Common myeloid progenitor, CD34-positive (primary cell): ENCODE results near the gene TDRD9.
"Not testable (repeated sequence)": the region's sequence is repeated elsewhere in the genome, so short reads cannot be mapped to it uniquely, and the experiment has no call there.

ENCODE experiments used
- CTCF ChIA-PET: fragments of 350-600 bp; sonication (Branson Sonifier 250); formaldehyde crosslinking; loops from one replicate; lab custom pipeline; 2021; ENCODE audit warnings: antibody characterized with exemption; lab: Charles Lee
- POLR2A ChIA-PET: fragments of 350-600 bp; sonication (Branson Sonifier 250); formaldehyde crosslinking; loops from one replicate; lab custom pipeline; 2021; ENCODE audit warnings: antibody characterized with exemption; lab: Charles Lee
- DNase-seq, 3 donors: peaks; one replicate each; pipeline versions ENCODE4 v3.0.0 to v3.0.0-alpha.2; 2013
- H3K27ac ChIP-seq, 2 experiments: 1 replicate in 1 of 2; 2 replicates in 1 of 2; pipeline ENCODE4 v1.7.0; 2013; ENCODE audit warnings: inconsistent platforms in 2 of 2, low read length in 2 of 2, mild to moderate bottlenecking in 2 of 2, low read depth in 1 of 2, moderate library complexity in 1 of 2; ENCODE audit not compliant: severe bottlenecking in 2 of 2, insufficient read depth in 1 of 2, poor library complexity in 1 of 2
- H3K27me3 ChIP-seq, 5 experiments: replicated peaks in 2 of 5; 1 replicate in 3 of 5; 2 replicates in 2 of 5; pipeline versions ENCODE4 v1.6.1 to v1.7.0; 2013; ENCODE audit warnings: low read length in 4 of 5, mild to moderate bottlenecking in 2 of 5, moderate library complexity in 2 of 5, inconsistent platforms in 1 of 5; ENCODE audit not compliant: insufficient read depth in 5 of 5, control insufficient read depth in 4 of 5
- H3K36me3 ChIP-seq, 4 experiments: 1 replicate in 2 of 4; 2 replicates in 2 of 4; pipeline versions ENCODE4 v1.6.1 to v1.7.0; 2013; ENCODE audit warnings: low read length in 3 of 4, control low read depth in 1 of 4, mild to moderate bottlenecking in 1 of 4; ENCODE audit not compliant: control insufficient read depth in 4 of 4, insufficient read depth in 4 of 4
- H3K4me1 ChIP-seq, 4 experiments: 1 replicate in 3 of 4; 2 replicates in 1 of 4; pipeline versions ENCODE4 v1.6.1 to v1.7.1; 2013; ENCODE audit warnings: low read length in 3 of 4, mild to moderate bottlenecking in 3 of 4, control low read depth in 1 of 4, inconsistent platforms in 1 of 4, moderate library complexity in 1 of 4; ENCODE audit not compliant: control insufficient read depth in 4 of 4, insufficient read depth in 4 of 4; ENCODE audit errors: control extremely low read depth in 1 of 4
- H3K4me3 ChIP-seq, 7 experiments: 1 replicate in 4 of 7; 2 replicates in 3 of 7; pipeline versions ENCODE4 v1.5.1 to v1.7.0; 2013; ENCODE audit warnings: mild to moderate bottlenecking in 7 of 7, low read length in 6 of 7, moderate library complexity in 6 of 7, inconsistent platforms in 2 of 7, low read depth in 2 of 7, control low read depth in 1 of 7; ENCODE audit not compliant: insufficient read depth in 4 of 7, control insufficient read depth in 1 of 7; ENCODE audit errors: extremely low read depth in 1 of 7
- H3K9me3 ChIP-seq, 5 experiments: 1 replicate in 4 of 5; 2 replicates in 1 of 5; pipeline versions ENCODE4 v1.6.1 to v1.7.1; 2013; ENCODE audit warnings: low read length in 4 of 5, mild to moderate bottlenecking in 2 of 5, inconsistent platforms in 1 of 5, low read depth in 1 of 5, moderate library complexity in 1 of 5; ENCODE audit not compliant: control insufficient read depth in 4 of 5, insufficient read depth in 2 of 5; ENCODE audit errors: control extremely low read depth in 1 of 5
- WGBS: methylation state at CpG from one replicate; pipeline ENCODE4 v1.1.5; 2013; ENCODE audit not compliant: insufficient coverage; 5-methylcytosine and 5-hydroxymethylcytosine counted together

The TDRD9 gene

DNA sequence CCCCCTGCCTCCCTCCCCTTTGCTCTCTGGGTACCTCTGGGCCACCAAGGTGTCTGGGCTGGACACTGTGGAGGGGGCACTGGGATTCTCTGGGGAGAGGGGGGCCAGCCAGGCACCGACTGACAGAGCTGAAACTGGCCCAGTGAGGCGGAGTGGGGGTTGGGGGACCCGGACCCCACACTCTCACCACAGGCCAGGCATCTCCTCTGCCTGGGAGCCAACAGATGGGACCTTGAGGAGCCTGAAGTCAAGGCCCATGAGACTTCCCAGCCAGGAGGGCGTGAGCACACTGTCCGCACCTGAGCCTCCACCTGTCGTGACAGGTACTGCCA is 41.1 kb upstream of the TDRD9 start:
- no peak overlapping the region for H3K27ac ChIP-seq
- peaks cover 0 to 6% (median 0%) of the 10 kb centered on the region in 5 experiments for H3K27me3 ChIP-seq
- H3K36me3 ChIP-seq, result no peaks in the 10 kb centered on the region
- no peaks in the 10 kb centered on the region for H3K9me3 ChIP-seq
- POLR2A ChIA-PET, result interaction anchor here (0.6 kb wide), 1 partner anchor 234 kb away, joined by 3 read pairs; no protein-coding TSS in a partner anchor
- H3K4me3 ChIP-seq, result no peak overlapping the region
- WGBS, result 92% methylated on average over 6 of the region's 6 CpGs
- no peak for DNase-seq
- no peaks in the 10 kb centered on the region for H3K4me1 ChIP-seq
- CTCF ChIA-PET, result no interaction called here

DNA sequence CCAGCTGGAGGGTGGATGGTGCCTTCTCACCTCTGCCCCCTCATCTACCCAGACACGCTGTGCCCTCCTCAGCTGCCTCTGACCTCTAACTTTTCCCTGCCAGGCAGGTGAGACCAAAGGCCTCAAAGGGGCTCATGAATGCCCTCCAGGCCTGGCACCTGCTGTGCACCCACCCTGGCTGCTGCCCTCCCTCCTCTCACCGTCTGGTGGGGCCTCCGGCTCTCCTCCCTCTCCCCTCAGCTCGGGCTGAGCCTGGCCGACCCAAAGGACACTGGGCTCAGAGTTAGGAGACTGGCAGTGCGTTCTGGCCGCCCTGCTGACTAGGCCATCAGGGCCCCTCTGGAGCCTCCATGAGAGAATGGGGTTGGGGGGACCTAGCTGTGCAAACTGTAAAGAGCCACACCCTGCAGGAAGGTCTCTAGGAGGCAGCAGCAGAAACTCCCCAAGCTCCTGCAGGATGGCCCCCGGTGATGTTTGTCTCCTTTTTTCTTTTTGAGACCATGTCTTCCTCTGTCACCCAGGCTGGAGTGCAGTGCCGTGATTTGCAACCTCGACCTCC is 40.6 kb upstream of the TDRD9 start:
- ChIA-PET POLR2A (interaction anchor here (0.6 kb wide), 1 partner anchor 233 kb away, joined by 3 read pairs; no protein-coding TSS in a partner anchor), CTCF (interaction anchor here (0.7 kb wide), 1 partner anchor 94 kb away, joined by 4 read pairs; no protein-coding TSS in a partner anchor)

DNA sequence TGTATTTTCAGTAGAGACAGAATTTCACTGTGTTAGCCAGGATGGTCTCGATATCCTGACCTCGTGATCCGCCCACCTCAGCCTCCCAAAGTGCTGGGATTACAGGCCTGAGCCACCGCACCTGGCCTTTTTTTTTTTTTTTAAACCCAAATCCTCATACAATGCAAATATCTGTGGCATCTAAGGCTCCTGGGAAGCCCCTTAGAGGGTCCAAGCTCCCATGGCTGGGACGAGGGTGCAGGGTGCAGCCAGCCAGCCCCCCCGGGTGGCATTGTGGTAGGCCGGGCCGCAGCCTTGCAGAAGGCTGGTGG is 39.3 kb upstream of the TDRD9 start:
- H3K36me3 ChIP-seq, DNase-seq, H3K9me3 ChIP-seq, POLR2A ChIA-PET, H3K4me1 ChIP-seq, H3K27me3 ChIP-seq, H3K4me3 ChIP-seq, CTCF ChIA-PET, H3K27ac ChIP-seq: not testable (repeated sequence)
- WGBS, result 96% methylated on average over 4 of the region's 8 CpGs

More for the DNA sequence above, 40.6 kb upstream of the TDRD9 start:
- 89% methylated on average over 6 of the region's 10 CpGs for WGBS
- DNase-seq, result no peak
- H3K4me1 ChIP-seq, result no peaks in the 10 kb centered on the region
- no peak overlapping the region for H3K27ac ChIP-seq
- H3K4me3 ChIP-seq, result no peak overlapping the region
- H3K36me3 ChIP-seq, result no peaks in the 10 kb centered on the region
- H3K27me3 ChIP-seq, result peaks cover 0 to 3% (median 0%) of the 10 kb centered on the region in 5 experiments
- H3K9me3 ChIP-seq, result no peaks in the 10 kb centered on the region

DNA sequence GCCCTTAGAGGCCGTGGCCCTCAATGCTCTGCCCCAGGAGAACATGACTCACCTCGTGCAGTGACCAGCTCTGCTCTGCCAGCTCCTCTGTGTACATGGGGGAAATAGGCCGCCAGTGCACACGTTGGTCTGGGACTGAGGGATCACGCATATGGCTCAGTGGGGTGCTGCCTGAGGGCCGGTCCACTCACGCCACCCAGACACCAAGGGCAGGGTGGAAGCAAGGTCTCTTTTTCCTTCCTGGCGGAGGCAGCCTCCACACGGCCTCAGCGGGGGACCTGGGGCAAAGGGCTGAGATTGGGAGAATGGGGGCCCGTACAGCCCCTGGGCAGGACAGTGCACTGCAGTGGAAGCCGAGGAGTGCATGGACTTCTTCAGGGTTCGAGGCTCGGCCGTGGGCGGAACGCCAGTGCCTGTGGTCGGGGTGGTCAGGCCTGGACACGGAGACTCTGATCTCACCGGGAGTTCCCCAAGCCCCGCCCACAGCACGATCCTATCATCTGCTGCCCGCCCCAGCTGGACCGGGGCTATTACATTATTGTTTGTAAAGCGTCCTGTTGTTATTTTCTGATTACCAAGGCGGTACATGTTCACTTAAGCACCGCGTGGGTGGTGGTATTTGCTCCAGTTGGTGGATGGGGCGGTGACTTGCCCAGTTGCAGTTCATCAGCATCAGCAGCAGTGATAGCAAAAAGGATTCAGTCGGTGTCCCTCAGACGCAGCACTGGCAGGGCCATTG is 38.8 kb upstream of the TDRD9 start:
- ChIA-PET CTCF (no interaction called here), POLR2A (no interaction called here)
- no peak for DNase-seq
- WGBS, result 94% methylated on average over 29 of the region's 31 CpGs
- no peak overlapping the region for H3K4me3 ChIP-seq
- no peak overlapping the region for H3K27ac ChIP-seq
- no peaks in the 10 kb centered on the region for H3K4me1 ChIP-seq
- H3K9me3 ChIP-seq, result no peaks in the 10 kb centered on the region
- no peaks in the 10 kb centered on the region for H3K27me3 ChIP-seq
- H3K36me3 ChIP-seq, result no peaks in the 10 kb centered on the region

DNA sequence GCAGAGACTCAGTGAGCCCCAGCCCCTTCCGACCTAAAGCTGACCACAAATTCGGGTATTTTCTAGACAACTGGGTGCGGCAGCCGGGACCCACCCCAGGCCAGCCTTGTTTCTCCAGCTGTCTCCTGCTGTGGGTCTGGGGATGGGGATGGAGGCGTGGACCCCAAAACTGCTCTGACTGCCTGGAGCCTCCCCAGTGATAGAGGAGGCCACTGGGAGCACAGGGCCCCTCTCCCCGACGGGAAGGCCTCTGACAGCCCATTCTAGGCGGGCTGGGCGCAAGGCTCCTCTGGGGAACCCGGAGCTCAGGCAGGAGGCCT is 38.2 kb upstream of the TDRD9 start:
- no peaks in the 10 kb centered on the region for H3K9me3 ChIP-seq
- H3K36me3 ChIP-seq, result no peaks in the 10 kb centered on the region
- H3K27ac ChIP-seq, result no peak overlapping the region
- ChIA-PET CTCF (no interaction called here), POLR2A (no interaction called here)
- DNase-seq, result no peak
- H3K4me1 ChIP-seq, result no peaks in the 10 kb centered on the region
- H3K27me3 ChIP-seq, result no peaks in the 10 kb centered on the region
- no peak overlapping the region for H3K4me3 ChIP-seq
- WGBS, result 92% methylated on average over 10 of the region's 10 CpGs

DNA sequence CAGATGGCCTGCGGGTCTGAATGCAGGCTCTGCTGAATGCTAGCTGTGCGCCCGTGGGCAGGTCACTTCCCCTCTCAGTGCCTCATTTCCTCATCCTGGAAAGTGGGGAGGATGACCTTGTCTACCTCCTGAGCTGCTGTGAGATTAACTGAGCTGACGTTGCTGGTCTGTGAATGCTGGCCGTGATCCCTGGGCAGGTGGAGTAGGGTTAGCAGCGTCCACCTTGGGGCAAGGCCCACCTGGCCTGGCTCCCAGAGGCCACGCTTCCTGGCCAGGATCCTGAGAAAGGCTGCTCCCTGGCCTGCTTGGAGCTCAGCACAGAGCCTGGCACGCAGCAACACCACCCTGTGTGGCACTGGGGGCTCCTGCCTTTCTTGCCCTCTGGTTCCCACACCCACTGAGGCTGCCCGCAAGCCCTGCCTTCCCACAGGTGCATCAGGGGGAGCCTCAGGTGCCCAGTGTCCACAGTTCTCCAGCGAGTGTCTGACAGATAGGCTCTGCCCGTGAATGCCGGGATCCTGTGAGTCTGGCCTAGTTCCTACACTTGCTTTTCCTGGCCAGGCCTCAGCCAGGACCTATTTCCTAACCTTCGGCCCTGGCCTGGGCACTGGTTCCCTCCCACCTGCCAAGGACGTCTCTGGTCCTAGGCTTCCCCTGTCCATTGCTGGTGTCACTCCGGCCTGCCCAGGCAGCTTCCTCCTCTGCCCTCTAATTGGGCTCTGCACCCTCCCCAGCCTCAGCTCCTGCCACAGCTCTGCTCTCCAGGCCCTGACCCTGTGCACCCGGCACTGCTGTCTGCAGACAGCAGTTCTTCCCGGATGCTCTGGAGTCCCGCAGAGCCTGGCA is 37.2 kb upstream of the TDRD9 start:
- no peaks in the 10 kb centered on the region for H3K9me3 ChIP-seq
- H3K36me3 ChIP-seq, result no peaks in the 10 kb centered on the region
- no peaks in the 10 kb centered on the region for H3K27me3 ChIP-seq
- ChIA-PET CTCF (interaction anchor here (0.7 to 2.4 kb wide), 2 partner anchors 10 to 18 kb away, joined by 3 to 8 read pairs; no protein-coding TSS in a partner anchor), POLR2A (no interaction called here)
- H3K4me3 ChIP-seq, result no peak overlapping the region
- no peak for DNase-seq
- 92% methylated on average over 17 of the region's 18 CpGs for WGBS
- no peaks in the 10 kb centered on the region for H3K4me1 ChIP-seq
- no peak overlapping the region for H3K27ac ChIP-seq
